Fibroblast of skin of left quadriceps (primary cell): ENCODE measurements around the gene VPS37C.

Experiments used
- DNase-seq, 2 experiments: peaks; one replicate each; pipeline ENCODE4 v3.0.0-alpha.2; 2013; ENCODE audit warnings: low read depth in 2 of 2

Gene VPS37C

GRCh38 chr11:61154528-61154927 lies 6.7 kb downstream of the VPS37C start:
- no peak for DNase-seq

GRCh38 chr11:61153593-61154095 lies 7.6 kb downstream of the VPS37C start:
- DNase-seq, result no peak

GRCh38 chr11:61152816-61153592 lies 8.2 kb downstream of the VPS37C start:
- DNase-seq, result peak; percentile 64 to 67

GRCh38 chr11:61151545-61152252 lies 9.5 kb downstream of the VPS37C start:
- no peak for DNase-seq

GRCh38 chr11:61150706-61151544 lies 10.3 kb downstream of the VPS37C start:
- no peak for DNase-seq

GRCh38 chr11:61149624-61150615 lies 11.3 kb downstream of the VPS37C start:
- no peak for DNase-seq

GRCh38 chr11:61147791-61148620 lies 13.2 kb downstream of the VPS37C start:
- no peak for DNase-seq

GRCh38 chr11:61147271-61147670 lies 14.0 kb downstream of the VPS37C start:
- DNase-seq, result no peak

GRCh38 chr11:61146416-61146815 lies 14.8 kb downstream of the VPS37C start:
- no peak for DNase-seq

GRCh38 chr11:61145228-61146005 lies 15.8 kb downstream of the VPS37C start:
- no peak for DNase-seq

- DNase-seq, result no peak
These were observed 16.6 kb downstream of the VPS37C start for GRCh38 chr11:61144511-61145179.

GRCh38 chr11:61142424-61142823 lies 18.8 kb downstream of the VPS37C start:
- DNase-seq, result no peak

GRCh38 chr11:61141601-61142028 lies 19.6 kb downstream of the VPS37C start:
- no peak for DNase-seq

GRCh38 chr11:61140416-61140815 lies 20.8 kb downstream of the VPS37C start:
- no peak for DNase-seq

- no peak for DNase-seq
These were observed 21.8 kb downstream of the VPS37C start for GRCh38 chr11:61139387-61139786.

GRCh38 chr11:61138935-61139334 lies 22.3 kb downstream of the VPS37C start:
- DNase-seq, result peak; percentile 78 to 82

GRCh38 chr11:61134801-61135257 lies 26.4 kb downstream of the VPS37C start:
- no peak for DNase-seq

- DNase-seq, result no peak
These were observed 27.1 kb downstream of the VPS37C start for GRCh38 chr11:61133956-61134662.
